Keratinocyte (primary cell): Measurements from ENCODE around the gene FCRL5.

Experiments
- EZH2 ChIP-seq: IDR thresholded peaks from one replicate; pipeline ENCODE4 v1.6.1; 2012; ENCODE audit warnings: inconsistent platforms, mild to moderate bottlenecking, low read length, moderate library complexity
- TF ChIP-seq, protein P1 (sequence below), 3 experiments: IDR thresholded peaks in 1 of 3; conservative IDR thresholded peaks in 1 of 3; optimal IDR thresholded peaks in 1 of 3; 2 replicates in 2 of 3; 3 replicates in 1 of 3; pipeline versions ENCODE3 to v1.5.1; 2011; ENCODE audit warnings: low read length in 3 of 3, mild to moderate bottlenecking in 3 of 3, moderate library complexity in 2 of 3, control low read depth in 1 of 3, inconsistent platforms in 1 of 3; ENCODE audit not compliant: insufficient read depth in 2 of 3; ENCODE audit errors: extremely low read depth in 1 of 3

DNA sequence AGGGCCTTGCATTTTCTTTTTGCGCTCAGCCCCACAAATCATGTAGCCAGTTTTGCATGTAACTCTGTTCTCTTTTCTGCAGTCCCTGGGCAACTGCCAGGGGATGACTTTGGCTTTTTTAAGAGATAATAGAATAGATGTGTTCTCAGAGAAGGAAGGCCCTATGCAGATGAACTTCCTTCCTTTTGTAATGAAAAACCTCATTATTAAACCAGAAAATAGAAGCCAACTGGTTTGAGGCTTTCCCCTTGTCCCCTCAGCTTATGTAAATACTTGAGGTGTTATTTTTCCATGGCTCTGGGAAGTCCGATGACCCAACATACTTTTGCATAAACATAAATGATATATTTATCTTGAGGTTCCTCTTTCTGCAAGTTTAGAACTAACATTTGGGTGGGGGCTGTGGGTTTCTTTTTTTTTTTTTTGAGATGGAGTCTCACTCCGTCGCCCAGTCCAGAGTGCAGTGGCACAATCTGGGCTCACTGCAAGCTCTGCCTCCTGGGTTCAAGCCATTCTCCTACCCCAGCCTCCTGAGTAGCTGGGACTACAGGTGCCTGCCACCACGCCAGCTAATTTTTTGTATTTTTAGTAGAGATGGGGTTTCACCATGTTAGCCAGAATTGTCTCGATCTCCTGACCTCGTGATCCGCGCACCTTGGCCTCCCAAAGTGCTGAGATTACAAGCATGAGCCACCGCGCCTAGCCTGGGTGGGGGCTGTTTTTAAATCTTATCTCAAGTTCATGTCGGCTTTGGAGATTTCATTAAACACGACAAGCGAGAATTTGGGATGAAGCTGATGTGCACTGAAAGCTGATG lies 14.4 kb upstream of the FCRL5 start:
- TF ChIP-seq, protein P1, sequence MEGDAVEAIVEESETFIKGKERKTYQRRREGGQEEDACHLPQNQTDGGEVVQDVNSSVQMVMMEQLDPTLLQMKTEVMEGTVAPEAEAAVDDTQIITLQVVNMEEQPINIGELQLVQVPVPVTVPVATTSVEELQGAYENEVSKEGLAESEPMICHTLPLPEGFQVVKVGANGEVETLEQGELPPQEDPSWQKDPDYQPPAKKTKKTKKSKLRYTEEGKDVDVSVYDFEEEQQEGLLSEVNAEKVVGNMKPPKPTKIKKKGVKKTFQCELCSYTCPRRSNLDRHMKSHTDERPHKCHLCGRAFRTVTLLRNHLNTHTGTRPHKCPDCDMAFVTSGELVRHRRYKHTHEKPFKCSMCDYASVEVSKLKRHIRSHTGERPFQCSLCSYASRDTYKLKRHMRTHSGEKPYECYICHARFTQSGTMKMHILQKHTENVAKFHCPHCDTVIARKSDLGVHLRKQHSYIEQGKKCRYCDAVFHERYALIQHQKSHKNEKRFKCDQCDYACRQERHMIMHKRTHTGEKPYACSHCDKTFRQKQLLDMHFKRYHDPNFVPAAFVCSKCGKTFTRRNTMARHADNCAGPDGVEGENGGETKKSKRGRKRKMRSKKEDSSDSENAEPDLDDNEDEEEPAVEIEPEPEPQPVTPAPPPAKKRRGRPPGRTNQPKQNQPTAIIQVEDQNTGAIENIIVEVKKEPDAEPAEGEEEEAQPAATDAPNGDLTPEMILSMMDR (optimal IDR thresholded peaks at IDR 0.05 in 1 of 3, IDR thresholded peaks at IDR 0.05 in 1 of 3, conservative IDR thresholded peaks at IDR 0.05 in 1 of 3; ENCODE audit: extremely low read depth in 1 of 3, insufficient read depth in 2 of 3, low read length in 3 of 3): no peak
- no peak for TF ChIP-seq EZH2
